ENCODE measurements around the gene COA3.
A peak's percentile ranks its signal among the peaks of the same experiment; 100 is the strongest.

COA3 gene

DNA sequence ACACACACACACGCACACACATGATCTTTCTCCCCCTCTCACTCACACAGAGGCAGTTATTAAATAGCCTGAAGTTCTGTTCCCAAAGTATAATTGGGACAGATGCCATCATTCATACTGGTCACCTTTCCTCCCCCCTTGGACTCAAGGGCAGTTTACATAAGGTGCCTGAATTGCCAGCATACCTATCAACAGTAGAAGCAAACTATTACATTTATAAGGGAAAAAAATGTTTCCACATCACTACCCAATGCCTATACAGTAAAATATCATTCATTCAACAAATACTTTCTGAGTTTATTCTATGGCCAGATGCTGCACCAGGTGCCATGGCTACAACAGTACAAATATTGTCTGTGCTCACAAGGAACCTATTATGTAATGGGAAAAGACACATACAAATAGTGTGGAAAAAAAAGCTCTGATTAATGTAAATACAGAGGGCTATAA lies 6.4 kb upstream of the COA3 start:
- Histone ChIP-seq H3K27me3 (ENCODE audit: control insufficient read depth, insufficient read depth, low read length) (no peaks in the 10 kb centered on the region), H3K9me3 (ENCODE audit: control insufficient read depth, low read length) (no peaks in the 10 kb centered on the region), H3K79me2 (no peaks in the 10 kb centered on the region), H3K9ac (no peak overlapping the region), H3K4me3 (ENCODE audit: low read depth, low read length) (no peak overlapping the region), H3K27ac (no peak overlapping the region), H3K4me1 (no peaks in the 10 kb centered on the region), H2AFZ (no peak overlapping the region), H3K4me2 (ENCODE audit: low read length) (no peak overlapping the region), H3K36me3 (ENCODE audit: control insufficient read depth, insufficient read depth, low read length) (no peaks in the 10 kb centered on the region)
- TF ChIP-seq, protein P1, sequence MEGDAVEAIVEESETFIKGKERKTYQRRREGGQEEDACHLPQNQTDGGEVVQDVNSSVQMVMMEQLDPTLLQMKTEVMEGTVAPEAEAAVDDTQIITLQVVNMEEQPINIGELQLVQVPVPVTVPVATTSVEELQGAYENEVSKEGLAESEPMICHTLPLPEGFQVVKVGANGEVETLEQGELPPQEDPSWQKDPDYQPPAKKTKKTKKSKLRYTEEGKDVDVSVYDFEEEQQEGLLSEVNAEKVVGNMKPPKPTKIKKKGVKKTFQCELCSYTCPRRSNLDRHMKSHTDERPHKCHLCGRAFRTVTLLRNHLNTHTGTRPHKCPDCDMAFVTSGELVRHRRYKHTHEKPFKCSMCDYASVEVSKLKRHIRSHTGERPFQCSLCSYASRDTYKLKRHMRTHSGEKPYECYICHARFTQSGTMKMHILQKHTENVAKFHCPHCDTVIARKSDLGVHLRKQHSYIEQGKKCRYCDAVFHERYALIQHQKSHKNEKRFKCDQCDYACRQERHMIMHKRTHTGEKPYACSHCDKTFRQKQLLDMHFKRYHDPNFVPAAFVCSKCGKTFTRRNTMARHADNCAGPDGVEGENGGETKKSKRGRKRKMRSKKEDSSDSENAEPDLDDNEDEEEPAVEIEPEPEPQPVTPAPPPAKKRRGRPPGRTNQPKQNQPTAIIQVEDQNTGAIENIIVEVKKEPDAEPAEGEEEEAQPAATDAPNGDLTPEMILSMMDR (IDR thresholded peaks at IDR 0.05), result no peak

DNA sequence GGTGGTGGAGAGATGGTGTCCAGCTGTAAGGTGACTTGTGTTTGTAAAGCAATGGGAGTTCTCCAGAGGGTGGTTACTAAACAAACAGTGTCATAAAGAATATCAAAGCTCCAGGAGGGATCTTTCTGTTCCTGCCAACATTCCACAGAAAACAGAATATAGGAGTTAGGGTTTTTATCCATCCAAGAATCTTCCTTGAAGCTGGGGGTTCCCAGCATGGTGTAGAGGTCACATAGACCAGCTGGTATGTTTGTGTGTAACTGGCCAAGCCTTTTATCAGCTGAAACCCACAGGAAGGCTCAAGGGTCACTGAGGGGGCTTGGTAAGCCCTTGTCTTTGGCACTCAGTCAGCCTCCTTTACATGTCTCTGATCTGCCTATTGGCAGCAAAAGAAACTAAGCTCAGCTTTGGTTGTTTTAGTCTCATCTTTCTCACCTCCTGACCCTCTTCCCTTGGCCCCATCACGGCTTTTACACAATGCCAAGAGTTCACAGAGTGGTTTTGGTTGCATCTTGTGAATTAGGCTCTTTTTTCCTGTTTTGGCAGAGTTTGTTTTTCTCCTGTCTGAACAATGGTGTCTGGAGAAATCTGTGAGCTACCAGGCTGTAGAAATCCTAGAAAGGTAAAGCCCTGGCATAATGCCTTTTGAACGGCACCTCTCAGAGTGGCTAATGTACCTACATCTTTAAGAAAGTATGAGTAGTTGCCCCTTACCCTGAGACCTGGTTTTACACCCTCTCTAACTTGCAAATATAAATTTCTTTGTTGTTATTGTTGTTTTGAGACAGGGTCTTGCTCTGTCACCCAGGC lies 4.8 kb upstream of the COA3 start:
- Histone ChIP-seq H3K36me3 (ENCODE audit: control insufficient read depth, insufficient read depth, low read length) (no peaks in the 10 kb centered on the region), H3K4me2 (ENCODE audit: low read length) (no peak overlapping the region), H3K4me3 (ENCODE audit: low read depth, low read length) (no peak overlapping the region), H3K9me3 (ENCODE audit: control insufficient read depth, low read length) (no peaks in the 10 kb centered on the region), H2AFZ (no peak overlapping the region), H3K9ac (no peak overlapping the region), H3K79me2 (no peaks in the 10 kb centered on the region), H3K27ac (no peak overlapping the region), H3K4me1 (no peaks in the 10 kb centered on the region), H3K27me3 (ENCODE audit: control insufficient read depth, insufficient read depth, low read length) (no peaks in the 10 kb centered on the region)
- TF ChIP-seq, protein P1 (IDR thresholded peaks at IDR 0.05), result no peak

DNA sequence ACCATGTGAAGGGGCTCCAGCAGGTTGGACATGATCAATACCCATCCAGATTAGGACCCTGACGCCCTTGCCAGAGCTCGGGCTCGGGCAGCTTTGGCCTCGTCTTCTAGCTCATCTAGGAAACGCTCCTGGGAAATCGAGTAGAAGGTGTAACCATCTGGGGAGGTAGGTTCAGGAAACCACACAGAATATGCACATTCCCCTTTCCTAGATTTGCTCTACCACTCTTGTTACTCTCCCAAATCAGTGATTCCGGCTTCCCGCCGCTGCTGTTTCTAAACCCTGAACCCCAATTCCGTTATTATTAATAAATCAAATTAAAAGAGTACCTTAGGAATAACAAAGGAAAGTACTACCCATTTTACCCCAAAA lies 507 bp downstream of the COA3 start:
- Histone ChIP-seq H3K79me2 (no peaks in the 10 kb centered on the region), H3K4me3 (ENCODE audit: low read depth, low read length) (peak overlapping the region; percentile 84), H3K4me1 (peaks cover 4% of the 10 kb centered on the region), H3K4me2 (ENCODE audit: low read length) (peak overlapping the region; percentile 93), H2AFZ (peak overlapping the region; percentile 86), H3K27me3 (ENCODE audit: control insufficient read depth, insufficient read depth, low read length) (no peaks in the 10 kb centered on the region), H3K27ac (peak overlapping the region; percentile 55), H3K36me3 (ENCODE audit: control insufficient read depth, insufficient read depth, low read length) (no peaks in the 10 kb centered on the region), H3K9ac (no peak overlapping the region), H3K9me3 (ENCODE audit: control insufficient read depth, low read length) (no peaks in the 10 kb centered on the region)
- TF ChIP-seq, protein P1 (IDR thresholded peaks at IDR 0.05), result no peak

DNA sequence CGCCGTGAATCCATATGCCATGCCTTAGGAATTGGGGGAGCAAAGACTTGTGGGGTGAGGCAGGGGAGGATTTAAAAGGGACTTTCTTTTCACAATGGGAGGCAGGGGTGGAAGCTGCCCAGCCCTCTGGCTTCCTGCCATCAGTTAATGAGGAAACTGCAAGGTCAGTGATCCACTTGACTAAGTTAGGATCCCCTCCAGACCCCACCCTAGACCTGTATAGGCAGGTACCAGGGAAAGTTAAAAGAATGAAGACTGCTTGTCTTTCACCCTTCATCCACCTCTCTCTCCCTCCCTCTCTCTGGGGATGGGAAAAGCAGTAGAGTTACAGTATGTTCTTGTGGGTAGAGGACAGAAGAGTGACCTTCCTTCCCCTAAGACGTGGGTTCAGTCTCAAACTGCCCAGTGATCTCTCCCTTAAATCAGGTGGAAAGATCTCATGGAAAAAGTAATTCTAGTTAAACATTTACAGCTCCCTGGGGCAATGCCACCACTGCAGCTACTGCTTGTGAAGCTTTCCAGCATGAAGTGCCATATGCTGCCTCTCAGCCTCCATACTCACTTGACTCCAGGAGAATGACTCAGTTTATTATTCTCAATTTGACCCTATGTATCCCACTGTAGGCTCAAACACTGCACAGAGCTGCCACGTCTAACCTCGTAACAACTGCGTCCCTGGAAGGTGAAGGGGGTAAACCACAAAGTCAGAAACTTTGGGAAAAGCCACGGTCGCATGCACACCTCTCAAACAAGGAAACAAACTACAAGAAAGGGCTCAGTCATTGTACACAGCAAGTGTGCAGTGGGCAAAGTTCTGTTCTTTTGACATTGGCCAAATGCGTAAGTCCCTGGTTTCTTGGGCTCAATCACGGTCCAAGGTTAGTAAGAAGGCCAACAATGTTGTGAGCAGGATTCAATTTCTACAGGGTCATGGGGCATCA lies 1.2 kb downstream of the COA3 start:
- no peak overlapping the region for H3K9ac ChIP-seq
- no peak overlapping the region for H3K27ac ChIP-seq
- H3K9me3 ChIP-seq (ENCODE audit: control insufficient read depth, low read length), result no peaks in the 10 kb centered on the region
- no peaks in the 10 kb centered on the region for H3K79me2 ChIP-seq
- TF ChIP-seq, protein P1 (IDR thresholded peaks at IDR 0.05), result no peak
- no peak overlapping the region for H2AFZ ChIP-seq
- H3K4me1 ChIP-seq, result peaks cover 4% of the 10 kb centered on the region
- H3K36me3 ChIP-seq (ENCODE audit: control insufficient read depth, insufficient read depth, low read length), result no peaks in the 10 kb centered on the region
- peak overlapping the region; percentile 84 for H3K4me3 ChIP-seq (ENCODE audit: low read depth, low read length)
- no peaks in the 10 kb centered on the region for H3K27me3 ChIP-seq (ENCODE audit: control insufficient read depth, insufficient read depth, low read length)
- H3K4me2 ChIP-seq (ENCODE audit: low read length), result peak overlapping the region; percentile 93
